ENCODE measurements around the gene NRDC. TPM values are rescaled to one million over a fixed set of nuclear protein-coding genes. Genes with fewer than 3 reads are reported as not detected.

The NRDC gene
- total RNA-seq, 1 experiment from 2014 or later: 147 TPM

GRCh38 chr1:51926171-51926812 is 47.8 kb upstream of the NRDC start:
- Histone ChIP-seq H2AK5ac (ENCODE audit: insufficient read length, low read length) (no peak overlapping the region), H3K27me3 (ENCODE audit: insufficient read depth, low read length) (no peaks in the 10 kb centered on the region), H3K4ac (ENCODE audit: low read depth, low read length) (no peak overlapping the region), H4K91ac (ENCODE audit: insufficient read length, low read depth, low read length) (no peak overlapping the region), H4K20me1 (ENCODE audit: control insufficient read depth, insufficient read depth, insufficient read length) (no peaks in the 10 kb centered on the region), H2BK120ac (ENCODE audit: low read depth, low read length, poor library complexity, severe bottlenecking) (no peak overlapping the region), H4K8ac (replicated peaks; ENCODE audit: insufficient read length, low read depth, low read length) (no peak overlapping the region), H3K27ac (ENCODE audit: insufficient read length, low read depth, low read length) (no peak overlapping the region), H2BK15ac (ENCODE audit: low read depth, low read length) (no peak overlapping the region), H2BK12ac (ENCODE audit: insufficient read length, low read depth, low read length) (no peak overlapping the region), H3K18ac (ENCODE audit: insufficient read length, low read depth, low read length) (no peak overlapping the region), H2BK5ac (ENCODE audit: insufficient read length, low read length) (no peak overlapping the region), H3K23ac (ENCODE audit: insufficient read length, low read depth, low read length) (no peak overlapping the region), H3K14ac (ENCODE audit: insufficient read depth, low read length) (no peak overlapping the region), H3K56ac (ENCODE audit: insufficient read length, low read depth, low read length) (no peak overlapping the region), H3K4me1 (ENCODE audit: insufficient read depth, low read length) (no peaks in the 10 kb centered on the region), H2BK20ac (ENCODE audit: low read depth, low read length, poor library complexity, severe bottlenecking) (no peak overlapping the region), H3K4me2 (ENCODE audit: insufficient read depth, insufficient read length, low read length) (no peak overlapping the region), H3K9ac (ENCODE audit: extremely low read depth, insufficient read length, low read length) (no peak overlapping the region), H3K79me1 (ENCODE audit: insufficient read depth, low read depth, low read length, poor library complexity, severe bottlenecking) (no peaks in the 10 kb centered on the region), H2AFZ (ENCODE audit: low read length) (no peak overlapping the region), H3T11ph (ENCODE audit: low read length) (no peak overlapping the region), H3K79me2 (ENCODE audit: insufficient read depth, low read length) (no peaks in the 10 kb centered on the region), H3K23me2 (ENCODE audit: insufficient read length, low read depth, low read length, poor library complexity, severe bottlenecking) (no peaks in the 10 kb centered on the region), H4K5ac (ENCODE audit: insufficient read length, low read depth, low read length) (no peak overlapping the region), H3K9me3 (ENCODE audit: control insufficient read depth, low read depth, low read length) (no peaks in the 10 kb centered on the region)
- Mint-ChIP-seq H3K36me3 (ENCODE audit: insufficient read depth in 1 of 3, low read depth in 3 of 3) (peaks cover 0 to 15% (median 3%) of the 10 kb centered on the region in 3 experiments; a peak in 5 of 7 replicates), H3K27me3 (ENCODE audit: low read depth) (no peaks in the 10 kb centered on the region), H3K27ac (no peak overlapping the region), H3K4me3 (no peak overlapping the region), H3K4me1 (peaks cover 5% of the 10 kb centered on the region in 2 experiments; a peak in 2 of 4 replicates), H3K9me3 (no peaks in the 10 kb centered on the region)
- peak; percentile 57 for DNase-seq
- TF ChIP-seq CTCF (conservative IDR thresholded peaks at IDR 0.05): peak; percentile 61
- WGBS (ENCODE audit: extremely low coverage, insufficient read length, low lambda C conversion rate): no CpG with 5 or more reads among the region's 5 CpGs

All from H9 (cell line).